NCI-H526 (cell line): ENCODE measurements around the gene BUB1.
A peak's percentile ranks its signal among the peaks of the same experiment; 100 is the strongest.
"Not testable (repeated sequence)": the region's sequence is repeated elsewhere in the genome, so short reads cannot be mapped to it uniquely, and the experiment has no call there.

Experiments used
- DNase-seq, 2 experiments: peaks; one replicate each; lab custom pipeline; 2025; lab: John Stamatoyannopoulos, UW

The BUB1 gene

DNA sequence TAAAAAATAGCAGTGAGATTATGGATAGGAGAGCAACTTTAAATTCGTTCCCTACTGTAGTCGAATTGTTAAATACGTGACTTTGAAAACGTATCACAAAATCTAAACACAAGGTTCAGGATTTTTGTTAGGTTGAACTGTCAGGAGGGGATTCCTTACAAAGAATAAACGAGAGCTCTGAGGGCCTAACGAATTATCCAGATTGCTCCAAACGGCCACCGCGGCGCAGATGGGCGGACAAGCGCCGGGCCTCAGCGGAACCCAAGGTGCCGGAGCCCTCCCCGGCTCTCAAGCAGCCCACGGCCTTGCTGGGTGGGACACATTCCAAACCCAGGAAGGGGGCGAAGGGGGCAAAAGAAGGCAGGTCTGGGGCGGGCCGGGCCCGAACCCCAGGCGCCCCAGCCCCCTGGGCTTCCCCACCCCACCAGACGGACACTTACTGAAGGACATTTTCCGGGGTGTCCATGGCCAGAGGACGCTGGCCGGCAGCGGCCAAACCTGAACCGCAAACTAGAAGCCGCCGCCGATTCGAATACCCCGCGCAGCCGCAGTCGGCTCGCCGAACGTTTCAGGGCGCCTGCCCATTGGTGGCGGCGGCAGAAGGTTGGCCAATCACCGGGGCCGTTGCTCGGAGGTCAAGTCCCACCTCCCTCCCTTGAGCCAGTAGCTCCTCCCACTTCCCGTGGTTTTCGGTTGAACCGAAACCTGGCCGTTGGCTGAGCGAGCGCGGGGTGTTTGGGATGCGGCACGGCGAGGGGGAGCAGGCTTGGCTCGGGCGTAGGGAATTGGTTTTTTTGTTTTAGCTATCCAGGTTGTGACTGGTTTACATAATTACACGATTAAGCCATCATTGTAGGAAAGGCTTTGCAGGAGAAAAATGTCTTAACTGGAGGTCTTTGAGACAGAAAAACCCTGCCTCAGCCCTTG is at the start of gene BUB1:
TSS of gene BUB1 (minus strand) at position 534 of the 927 bp plus-strand sequence. CDS start at position 466, 68 bp downstream.
- peak; percentile 94 to 98 for DNase-seq

DNA sequence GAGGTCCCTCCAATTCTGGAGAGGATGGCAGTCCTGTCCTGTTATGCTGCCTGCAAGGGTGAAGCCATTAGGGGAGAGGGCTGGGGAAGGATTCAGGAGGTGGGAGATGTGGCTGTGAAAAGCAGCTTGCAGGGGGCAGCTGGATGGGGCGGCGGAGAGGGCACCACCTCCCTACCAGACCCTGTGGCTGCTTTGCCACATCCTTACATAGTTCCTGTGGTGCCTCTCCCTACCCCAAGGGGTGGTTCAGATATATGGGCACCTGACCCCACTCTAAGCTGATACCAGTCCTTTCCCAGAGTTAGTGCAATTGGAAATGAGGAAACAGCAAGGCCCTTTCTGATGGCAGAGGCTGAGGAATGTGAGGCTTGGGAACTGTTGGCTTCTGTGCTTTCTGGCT is 48.4 kb upstream of the BUB1 start:
- no peak for DNase-seq

- DNase-seq: no peak
Measured at GRCh38 chr2:110725859-110726258, 48.0 kb upstream of the BUB1 start.

DNA sequence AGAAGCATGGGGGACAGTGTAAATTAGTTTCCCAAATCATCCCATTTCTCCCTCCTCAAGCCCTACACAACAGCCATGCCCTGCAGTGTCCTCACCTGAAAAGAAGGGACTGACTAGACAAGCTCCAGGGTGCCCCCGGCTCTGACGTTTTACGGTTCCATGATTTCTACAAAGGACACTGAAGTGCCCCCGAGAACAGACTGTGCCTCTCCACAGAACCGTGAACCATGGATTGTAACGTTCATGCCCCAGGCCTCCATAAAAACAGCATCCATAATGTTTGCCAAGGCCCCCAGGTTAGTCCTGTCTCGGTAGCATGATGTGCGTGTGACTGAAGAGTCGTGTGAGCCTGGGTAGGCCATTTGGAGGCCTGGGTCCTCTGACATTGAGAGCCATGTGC is 47.5 kb upstream of the BUB1 start:
- no peak for DNase-seq

DNA sequence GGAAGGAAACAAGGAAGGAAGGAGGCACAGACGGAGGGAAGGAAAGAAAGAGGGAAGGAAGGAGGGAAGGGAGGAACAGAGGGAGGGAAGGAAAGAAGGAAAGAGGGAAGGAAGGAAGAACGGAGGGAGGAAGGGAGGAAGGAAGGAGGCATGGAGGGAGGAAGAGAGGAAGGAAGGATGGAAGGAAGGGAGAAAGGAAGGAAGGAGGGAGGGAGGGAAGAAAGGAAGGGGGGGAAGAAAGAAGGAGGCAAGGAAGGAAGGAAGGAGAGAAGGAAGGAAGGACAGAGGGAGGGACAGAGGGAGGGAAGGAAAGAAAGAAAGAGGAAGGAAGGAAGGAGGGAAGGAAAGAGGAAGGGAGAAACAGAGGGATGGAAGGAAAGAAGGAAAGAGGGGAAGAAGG is 47.0 kb upstream of the BUB1 start:
- no peak for DNase-seq

DNA sequence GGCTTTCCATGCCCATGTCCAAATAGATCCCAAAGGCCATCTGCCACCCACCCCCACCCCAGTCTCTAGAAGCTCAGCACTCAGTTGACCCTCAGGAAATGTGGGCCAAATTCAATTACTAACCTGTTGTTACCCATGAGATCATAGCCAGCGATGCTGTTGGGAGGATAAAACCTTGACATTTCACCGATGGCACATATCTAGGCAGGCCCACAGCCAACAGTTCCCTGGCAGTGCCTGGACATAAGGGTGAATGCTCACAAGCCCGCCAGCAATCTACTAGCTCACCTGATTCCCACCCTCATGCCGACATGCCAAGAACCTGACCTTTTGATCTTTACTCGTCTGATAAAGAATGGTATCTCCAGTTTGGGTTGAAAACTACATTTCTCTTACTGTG is 42.7 kb upstream of the BUB1 start:
- no peak for DNase-seq

DNA sequence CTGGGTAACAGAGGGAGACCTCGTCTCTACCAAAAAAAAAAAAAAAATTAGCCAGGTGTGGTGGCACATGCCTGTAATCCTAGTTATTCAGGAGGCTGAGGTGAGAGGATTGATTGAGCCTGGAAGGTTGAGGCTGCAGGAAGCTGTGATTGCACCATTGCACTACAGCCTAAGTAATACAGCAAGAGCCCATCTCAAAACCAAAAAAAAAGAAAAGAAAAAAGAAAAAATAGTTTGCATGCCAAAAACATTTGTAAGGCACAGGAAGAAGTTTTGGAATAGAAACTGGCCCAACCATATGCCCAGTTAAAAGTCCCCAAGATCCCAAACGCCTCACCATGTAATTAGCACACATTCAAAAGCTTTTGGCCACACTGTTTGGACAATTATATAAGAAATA is 41.1 kb upstream of the BUB1 start:
- DNase-seq: no peak

- no peak for DNase-seq
Measured at GRCh38 chr2:110718382-110718781, 40.5 kb upstream of the BUB1 start.

DNA sequence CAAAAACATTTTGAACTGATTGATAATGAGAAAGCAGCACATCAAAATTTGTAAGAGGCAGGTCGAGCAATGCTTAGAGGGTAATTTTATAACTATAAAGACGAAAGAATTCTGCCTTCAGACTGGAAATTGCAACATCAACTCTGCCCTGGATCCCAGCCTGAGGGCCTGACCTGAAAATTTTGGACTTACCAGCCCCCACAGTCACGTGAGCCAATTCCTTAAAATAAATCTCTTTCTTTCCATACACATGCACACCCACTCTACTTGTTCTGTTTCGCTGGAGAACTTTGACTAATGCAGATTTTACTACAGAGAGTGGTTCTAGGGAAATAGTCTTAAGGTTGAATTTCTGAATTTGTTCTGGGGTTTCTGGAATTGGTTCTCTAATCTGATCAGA is 39.9 kb upstream of the BUB1 start:
- DNase-seq: no peak

DNA sequence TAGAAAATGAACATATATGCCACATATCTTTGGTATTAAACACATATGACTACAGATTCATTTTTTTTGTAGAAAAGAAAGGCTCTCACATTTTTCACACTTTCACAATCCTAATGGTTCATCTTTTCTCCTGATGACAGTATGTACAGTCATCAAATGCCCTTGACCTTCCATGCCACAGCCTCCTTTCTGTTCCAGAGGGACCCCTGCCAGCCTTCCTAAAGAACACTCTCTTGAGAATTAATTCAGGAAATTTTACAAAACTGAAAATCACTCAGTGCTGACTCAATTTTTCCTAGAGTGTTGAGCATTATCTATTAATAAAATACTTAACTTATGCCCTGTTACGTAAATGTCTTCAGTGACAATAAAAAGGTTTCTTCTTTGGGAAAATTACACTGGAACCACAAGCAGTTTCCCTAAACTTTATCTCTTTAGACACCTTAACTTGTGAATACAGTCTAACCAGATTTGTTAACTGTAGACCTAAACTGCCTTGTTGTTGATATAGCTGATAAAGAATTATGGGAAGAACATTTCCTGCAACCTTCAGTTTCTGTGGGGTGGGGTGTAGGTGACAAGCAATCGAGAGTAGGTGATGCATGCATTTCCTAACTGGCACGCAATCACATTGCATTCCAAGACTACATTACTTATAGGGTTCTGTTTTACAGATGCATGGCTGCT is 39.2 kb upstream of the BUB1 start:
- no peak for DNase-seq

- DNase-seq: no peak
Measured at GRCh38 chr2:110714452-110715224, 36.8 kb upstream of the BUB1 start.

DNA sequence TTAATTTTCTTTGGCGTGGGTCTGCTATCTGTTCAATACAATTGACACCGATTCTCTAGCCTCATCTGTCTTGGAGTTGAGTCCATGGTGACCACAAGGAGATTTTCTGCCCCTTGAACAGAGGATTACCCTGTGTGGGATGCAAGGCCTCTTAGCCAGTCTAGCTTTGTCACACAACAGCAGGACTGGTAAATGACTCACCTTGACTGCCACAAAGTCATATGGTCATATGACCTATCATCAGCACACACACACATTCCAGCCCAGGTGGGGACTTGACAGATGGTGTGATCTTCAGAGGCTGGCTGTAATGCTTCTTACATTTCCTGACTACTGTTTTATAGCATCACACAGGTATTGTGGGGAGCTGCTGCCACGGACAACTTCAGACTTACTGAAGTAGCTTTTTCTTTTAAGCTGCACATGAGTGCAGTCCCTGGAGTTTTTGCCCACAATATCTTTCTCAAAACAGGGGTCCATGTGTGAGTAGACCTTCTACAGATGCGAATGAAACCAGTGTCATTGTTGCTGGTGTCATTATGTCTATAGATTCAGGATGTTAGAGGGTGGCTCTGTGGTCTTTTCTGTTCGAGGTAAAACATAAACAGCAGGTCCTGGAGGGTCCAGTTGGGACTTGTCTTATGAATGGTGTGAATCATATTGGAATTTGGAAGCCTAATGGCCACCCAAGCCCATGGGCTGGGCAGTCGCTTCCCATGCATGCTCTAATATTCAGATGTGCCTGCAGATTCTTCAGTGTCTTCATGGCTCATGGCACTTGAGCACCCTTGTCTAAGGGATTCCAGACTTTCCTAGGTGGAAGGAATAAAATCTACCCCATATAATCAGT is 35.9 kb upstream of the BUB1 start:
- no peak for DNase-seq

GRCh38 chr2:110712737-110713136 is 34.9 kb upstream of the BUB1 start:
- DNase-seq: no peak

- DNase-seq: no peak
Measured at GRCh38 chr2:110708455-110708854, 30.6 kb upstream of the BUB1 start.

- no peak for DNase-seq
Measured at GRCh38 chr2:110707386-110707965, 29.6 kb upstream of the BUB1 start.

DNA sequence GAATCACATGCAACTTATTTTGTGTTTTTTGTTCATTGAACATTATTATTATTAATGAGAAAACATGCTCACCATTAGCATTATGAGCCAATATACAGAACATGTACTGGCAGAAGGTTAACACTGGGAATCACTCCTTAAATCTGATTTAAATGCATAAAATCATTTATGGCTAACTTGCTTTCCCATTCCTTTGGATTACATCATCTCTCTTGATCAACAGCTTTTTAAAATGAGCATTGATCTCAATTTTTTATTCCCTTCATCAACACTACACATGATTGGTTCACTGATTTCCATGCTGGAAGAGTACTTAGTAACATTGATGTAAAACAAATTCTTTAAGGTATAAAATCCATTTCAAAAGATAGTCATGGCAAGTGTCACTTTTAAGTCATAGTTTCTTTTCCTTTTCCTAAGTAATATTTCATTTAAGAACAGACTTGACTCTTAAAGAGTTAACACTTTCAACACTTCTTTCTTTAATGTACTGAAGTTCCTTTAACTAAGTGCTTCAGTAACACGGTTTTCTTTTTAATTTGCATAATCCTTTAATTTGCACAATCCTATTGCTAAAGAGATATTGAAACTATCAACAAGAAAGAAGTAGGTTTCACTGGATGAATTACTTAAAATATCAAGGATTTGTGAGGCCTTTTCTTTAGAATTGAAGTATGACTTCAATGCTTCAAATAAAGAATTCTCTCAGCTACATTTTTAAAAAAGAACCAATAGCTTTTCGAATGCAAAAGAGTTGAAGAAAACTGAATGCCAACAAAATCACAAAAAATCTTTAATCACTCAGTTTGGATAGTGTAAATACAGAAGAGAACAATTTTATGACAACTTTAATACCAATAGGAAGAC is 24.9 kb upstream of the BUB1 start:
- DNase-seq: no peak

GRCh38 chr2:110698253-110698652 is 20.4 kb upstream of the BUB1 start:
- DNase-seq: not testable (repeated sequence)

GRCh38 chr2:110695146-110695898 is 17.5 kb upstream of the BUB1 start:
- DNase-seq: not testable (repeated sequence)

DNA sequence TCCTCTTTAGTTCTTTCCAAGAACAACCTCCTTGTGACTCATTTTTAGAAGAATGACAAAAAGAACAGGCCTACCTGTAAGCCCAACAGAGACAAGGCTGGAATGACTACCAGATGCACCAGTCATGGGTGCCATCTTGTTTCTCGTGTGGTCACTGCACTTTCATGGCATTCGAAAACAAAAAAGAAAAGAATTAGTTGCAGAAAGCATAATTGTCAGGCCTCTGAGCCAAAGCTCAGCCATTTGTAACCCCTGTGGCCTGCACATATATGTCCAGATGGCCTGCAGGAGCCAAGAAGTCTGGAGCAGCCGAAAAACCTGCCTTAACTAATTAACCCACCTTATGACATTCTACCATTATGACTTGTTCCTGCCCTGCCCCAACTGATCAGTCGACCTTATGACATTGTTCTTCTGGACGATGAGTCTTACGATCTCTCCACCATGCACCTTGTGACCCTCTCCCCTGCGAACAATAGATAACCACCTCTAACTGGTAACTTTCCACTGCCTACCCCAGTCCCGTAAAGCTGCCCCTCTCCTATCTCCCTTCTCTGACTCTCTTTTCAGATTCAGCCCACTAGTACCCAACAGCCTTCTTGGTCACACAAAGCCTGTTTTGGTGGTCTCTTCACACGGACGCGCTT is 13.9 kb upstream of the BUB1 start:
- no peak for DNase-seq
